Measurements from ENCODE around the gene B3GAT3.
A peak's percentile ranks its signal among the peaks of the same experiment; 100 is the strongest.

B3GAT3 gene

DNA sequence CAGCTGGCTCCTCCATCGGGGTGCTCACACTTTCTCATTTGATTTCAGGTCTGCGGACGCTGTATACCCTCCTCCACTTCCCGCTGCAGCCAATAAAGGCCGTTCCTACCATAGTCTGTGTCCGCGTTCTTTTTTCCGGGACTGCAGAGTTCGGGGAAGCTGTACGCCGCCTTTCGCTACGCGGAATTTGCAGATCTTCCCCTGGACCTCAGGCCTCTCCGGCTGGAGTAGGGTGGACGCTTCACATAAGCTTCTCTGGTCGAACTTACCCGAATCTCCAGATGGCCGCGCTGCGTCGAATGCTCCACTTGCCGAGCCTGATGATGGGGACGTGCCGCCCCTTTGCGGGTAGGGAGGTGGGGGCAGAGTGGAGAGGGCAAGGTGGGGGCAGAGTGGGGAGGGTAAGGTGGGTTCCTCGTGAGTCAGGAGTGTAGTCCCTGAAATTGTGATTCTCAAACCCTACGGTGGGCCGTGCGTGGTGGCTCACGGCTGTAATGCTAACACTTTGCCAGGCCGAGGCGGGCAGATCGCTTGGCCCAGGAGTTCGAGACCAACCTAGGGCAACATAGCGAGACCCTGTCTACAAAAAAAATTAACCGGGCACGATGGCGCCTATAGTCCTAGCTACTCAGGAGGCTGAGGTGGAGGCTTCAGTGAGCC, 43.9 kb upstream of the B3GAT3 start:
- TF ChIP-seq, protein P1, sequence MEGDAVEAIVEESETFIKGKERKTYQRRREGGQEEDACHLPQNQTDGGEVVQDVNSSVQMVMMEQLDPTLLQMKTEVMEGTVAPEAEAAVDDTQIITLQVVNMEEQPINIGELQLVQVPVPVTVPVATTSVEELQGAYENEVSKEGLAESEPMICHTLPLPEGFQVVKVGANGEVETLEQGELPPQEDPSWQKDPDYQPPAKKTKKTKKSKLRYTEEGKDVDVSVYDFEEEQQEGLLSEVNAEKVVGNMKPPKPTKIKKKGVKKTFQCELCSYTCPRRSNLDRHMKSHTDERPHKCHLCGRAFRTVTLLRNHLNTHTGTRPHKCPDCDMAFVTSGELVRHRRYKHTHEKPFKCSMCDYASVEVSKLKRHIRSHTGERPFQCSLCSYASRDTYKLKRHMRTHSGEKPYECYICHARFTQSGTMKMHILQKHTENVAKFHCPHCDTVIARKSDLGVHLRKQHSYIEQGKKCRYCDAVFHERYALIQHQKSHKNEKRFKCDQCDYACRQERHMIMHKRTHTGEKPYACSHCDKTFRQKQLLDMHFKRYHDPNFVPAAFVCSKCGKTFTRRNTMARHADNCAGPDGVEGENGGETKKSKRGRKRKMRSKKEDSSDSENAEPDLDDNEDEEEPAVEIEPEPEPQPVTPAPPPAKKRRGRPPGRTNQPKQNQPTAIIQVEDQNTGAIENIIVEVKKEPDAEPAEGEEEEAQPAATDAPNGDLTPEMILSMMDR (IDR thresholded peaks at IDR 0.05; ENCODE audit: low read depth, low read length): no peak
- DNase-seq: peak; percentile 60
- Histone ChIP-seq H3K4me3 (ENCODE audit: low read depth, low read length) (peak overlapping the region; percentile 96), H3K9me3 (ENCODE audit: severe bottlenecking) (no peaks in the 10 kb centered on the region), H3K36me3 (peaks cover 54% of the 10 kb centered on the region), H3K27me3 (ENCODE audit: insufficient read depth, low read depth, severe bottlenecking) (no peaks in the 10 kb centered on the region), H3K27ac (peak overlapping the region; percentile 87)

DNA sequence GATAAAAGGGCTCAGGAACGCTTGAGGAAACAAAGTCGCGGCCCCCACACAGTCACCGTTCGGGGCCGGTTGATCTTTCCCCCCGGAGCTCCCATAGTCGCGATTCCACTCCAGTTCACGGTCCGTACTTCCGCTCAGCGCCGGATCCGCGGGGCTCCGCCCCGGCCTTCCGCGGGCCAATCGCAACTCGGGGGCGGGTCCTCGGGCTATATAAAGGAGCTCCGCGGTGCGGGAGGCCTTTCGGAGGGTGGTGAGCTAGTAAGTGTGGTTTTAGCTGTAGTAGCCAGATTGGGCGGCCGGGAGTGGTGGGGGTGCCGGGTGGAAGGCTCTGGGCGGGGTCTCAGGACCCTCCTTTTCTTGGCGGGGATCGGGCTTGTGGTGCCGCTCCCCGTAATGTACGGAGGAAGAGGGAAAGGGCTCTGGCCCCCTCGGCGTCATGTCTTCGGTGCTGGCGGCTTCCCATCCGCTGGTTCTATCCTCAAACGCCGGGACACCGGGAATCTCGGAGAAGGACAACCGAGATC, 43.4 kb upstream of the B3GAT3 start, which contains the start of the genes C11orf98 and CSKMT:
TSS of gene C11orf98 (minus strand) at position 136 of the 524 bp plus-strand sequence. CDS start at position 95, 41 bp downstream.
TSS of gene CSKMT (plus strand) at position 238 of the 524 bp plus-strand sequence. CDS start 568 bp downstream, outside the sequence.
- Histone ChIP-seq H3K36me3 (peaks cover 56% of the 10 kb centered on the region), H3K27ac (peak within 1 kb of the TSS; percentile 87), H3K4me3 (ENCODE audit: low read depth, low read length) (peak within 1 kb of the TSS; percentile 96), H3K27me3 (ENCODE audit: insufficient read depth, low read depth, severe bottlenecking) (no peaks in the 10 kb centered on the region), H3K9me3 (ENCODE audit: severe bottlenecking) (no peaks in the 10 kb centered on the region)
- TF ChIP-seq, protein P1 (IDR thresholded peaks at IDR 0.05; ENCODE audit: low read depth, low read length): no peak
- DNase-seq: peak; percentile 96

DNA sequence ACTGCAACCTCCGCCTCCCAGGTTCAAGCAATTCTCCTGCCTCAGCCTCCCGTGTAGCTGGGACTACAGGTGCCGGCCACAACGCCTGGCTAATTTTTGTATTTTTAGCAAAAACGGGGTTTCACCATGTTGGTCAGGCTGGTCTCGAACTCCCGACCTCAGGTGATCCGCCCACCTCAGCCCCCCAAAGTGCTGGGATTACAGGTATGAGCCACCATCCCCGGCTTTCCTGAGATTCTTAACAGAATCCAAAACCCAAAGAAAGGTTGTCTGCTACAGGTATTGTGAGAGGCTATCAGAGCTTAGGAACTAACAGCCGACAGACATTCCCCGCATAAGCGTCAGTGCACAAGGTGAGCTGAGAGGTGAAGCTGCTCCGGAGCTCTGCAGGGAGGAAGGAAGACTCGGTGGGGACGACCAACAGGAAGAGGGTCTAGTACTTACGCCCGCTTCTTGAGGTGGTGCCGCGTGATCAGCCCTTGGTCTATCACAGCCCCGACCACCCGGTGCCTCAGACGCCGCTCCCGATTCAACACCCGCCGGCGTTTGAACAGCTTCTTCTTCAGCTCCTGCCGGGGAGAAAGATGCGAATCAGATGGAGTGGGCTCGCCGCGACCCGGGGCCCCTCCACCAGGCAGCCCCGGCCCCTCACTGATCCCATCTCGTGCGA, 42.8 kb upstream of the B3GAT3 start:
- TF ChIP-seq, protein P1 (IDR thresholded peaks at IDR 0.05; ENCODE audit: low read depth, low read length): no peak
- Histone ChIP-seq H3K27ac (peak overlapping the region; percentile 87), H3K9me3 (ENCODE audit: severe bottlenecking) (no peaks in the 10 kb centered on the region), H3K36me3 (peaks cover 56% of the 10 kb centered on the region), H3K4me3 (ENCODE audit: low read depth, low read length) (peak overlapping the region; percentile 96), H3K27me3 (ENCODE audit: insufficient read depth, low read depth, severe bottlenecking) (no peaks in the 10 kb centered on the region)
- peak; percentile 56 for DNase-seq

DNA sequence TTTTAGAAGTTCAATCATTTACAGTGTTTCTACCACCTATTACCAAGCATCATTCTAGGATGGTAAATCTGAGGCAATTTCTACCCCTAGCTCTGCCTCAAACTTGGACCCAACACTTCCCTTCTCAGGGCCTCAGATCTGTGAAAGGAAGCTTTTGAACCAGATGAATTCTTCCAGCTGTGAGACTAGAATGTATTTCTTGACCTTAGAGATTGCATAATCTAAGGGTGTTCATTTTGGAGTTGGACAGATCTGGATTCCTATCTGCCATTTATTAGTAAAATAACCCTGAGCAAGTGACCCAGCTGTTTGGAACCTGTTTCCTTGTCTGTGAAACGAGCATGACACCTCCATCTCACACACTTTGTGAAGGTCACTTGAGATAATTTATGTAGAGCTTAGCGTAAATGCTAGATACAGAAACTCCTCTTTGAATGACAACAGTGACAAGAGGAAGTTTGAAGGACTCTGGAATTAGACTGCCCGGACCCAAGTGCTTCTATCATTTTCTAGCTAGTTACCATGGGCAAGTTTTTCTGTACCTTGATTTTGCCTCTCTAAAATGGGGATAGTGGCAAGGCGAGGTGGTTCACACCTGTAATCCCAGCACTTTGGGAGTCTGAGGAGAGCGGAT, 35.1 kb upstream of the B3GAT3 start:
- Histone ChIP-seq H3K9me3 (ENCODE audit: severe bottlenecking) (no peaks in the 10 kb centered on the region), H3K27ac (no peak overlapping the region; the same call in 1 of the 2 replicates), H3K27me3 (ENCODE audit: insufficient read depth, low read depth, severe bottlenecking) (no peaks in the 10 kb centered on the region), H3K4me3 (ENCODE audit: low read depth, low read length) (no peak overlapping the region), H3K36me3 (peaks cover 13% of the 10 kb centered on the region)
- TF ChIP-seq, protein P1 (IDR thresholded peaks at IDR 0.05; ENCODE audit: low read depth, low read length): no peak
- no peak for DNase-seq

DNA sequence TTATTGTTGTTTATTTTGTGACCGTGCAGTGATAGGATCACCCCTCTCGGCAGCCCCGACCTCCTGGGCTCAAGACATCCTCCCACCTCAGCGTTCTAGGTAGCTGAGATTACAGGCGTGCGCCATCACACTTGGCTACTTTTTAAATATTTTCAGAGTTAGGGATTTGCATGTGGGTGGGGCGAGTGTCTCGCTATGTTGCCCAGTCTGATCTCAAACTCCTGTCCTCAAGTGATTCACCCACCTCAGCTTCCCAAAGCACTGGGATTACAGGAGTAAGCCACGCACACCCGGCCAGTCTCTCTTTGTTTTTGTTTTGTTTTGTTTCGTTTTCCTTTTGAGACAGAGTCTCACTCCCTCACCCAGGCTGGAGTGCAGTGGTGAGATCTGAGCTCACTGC, 32.5 kb upstream of the B3GAT3 start:
- H3K27ac ChIP-seq: peak overlapping the region; percentile 5; the same call in 1 of the 2 replicates

More for the DNA sequence above, 32.5 kb upstream of the B3GAT3 start:
- H3K27me3 ChIP-seq (ENCODE audit: insufficient read depth, low read depth, severe bottlenecking): no peaks in the 10 kb centered on the region
- no peak overlapping the region for H3K4me3 ChIP-seq (ENCODE audit: low read depth, low read length)
- TF ChIP-seq, protein P1 (IDR thresholded peaks at IDR 0.05; ENCODE audit: low read depth, low read length): no peak
- no peaks in the 10 kb centered on the region for H3K9me3 ChIP-seq (ENCODE audit: severe bottlenecking)
- no peak for DNase-seq
- peaks cover 6% of the 10 kb centered on the region for H3K36me3 ChIP-seq

All from WERI-Rb-1 (cell line).